ENCODE measurements around the gene C6orf132.

Gene C6orf132

GRCh38 chr6:42095776-42096541 is 46.5 kb downstream of the C6orf132 start:
- Histone ChIP-seq H3K36me3 (ENCODE audit: control insufficient read depth, insufficient read depth, low read length) (no peaks in the 10 kb centered on the region), H3K4me1 (ENCODE audit: control insufficient read depth, insufficient read depth, low read length) (peaks cover 3% of the 10 kb centered on the region), H3K9me3 (ENCODE audit: control insufficient read depth, insufficient read depth, low read length) (no peaks in the 10 kb centered on the region), H3K4me3 (ENCODE audit: low read length) (no peak overlapping the region), H3K27ac (ENCODE audit: low read length) (no peak overlapping the region), H3K27me3 (ENCODE audit: control insufficient read depth, insufficient read depth, low read length) (peaks cover 1% of the 10 kb centered on the region; the same call in 1 of the 2 replicates)
- DNase-seq (ENCODE audit: low read depth, low spot score) = no peak
- no CpG with 5 or more reads among the region's 10 CpGs for WGBS (ENCODE audit: insufficient coverage, insufficient read length)

- WGBS (ENCODE audit: insufficient coverage, insufficient read length) = no CpG with 5 or more reads among the region's 1 CpG
- Histone ChIP-seq H3K9me3 (ENCODE audit: control insufficient read depth, insufficient read depth, low read length) (no peaks in the 10 kb centered on the region), H3K27me3 (ENCODE audit: control insufficient read depth, insufficient read depth, low read length) (peaks cover 1% of the 10 kb centered on the region; the same call in 1 of the 2 replicates), H3K4me3 (ENCODE audit: low read length) (no peak overlapping the region), H3K36me3 (ENCODE audit: control insufficient read depth, insufficient read depth, low read length) (no peaks in the 10 kb centered on the region), H3K4me1 (ENCODE audit: control insufficient read depth, insufficient read depth, low read length) (peaks cover 3% of the 10 kb centered on the region), H3K27ac (ENCODE audit: low read length) (no peak overlapping the region)
- no peak for DNase-seq (ENCODE audit: low read depth, low spot score)
Measured at GRCh38 chr6:42095094-42095493, 47.3 kb downstream of the C6orf132 start.

GRCh38 chr6:42093582-42094329 is 48.7 kb downstream of the C6orf132 start:
- no peak for DNase-seq (ENCODE audit: low read depth, low spot score)
- no CpG with 5 or more reads among the region's 10 CpGs for WGBS (ENCODE audit: insufficient coverage, insufficient read length)
- peaks cover 3% of the 10 kb centered on the region for H3K4me1 ChIP-seq (ENCODE audit: control insufficient read depth, insufficient read depth, low read length)

GRCh38 chr6:42091718-42092023 is 50.7 kb downstream of the C6orf132 start:
- Histone ChIP-seq H3K9me3 (ENCODE audit: control insufficient read depth, insufficient read depth, low read length) (no peaks in the 10 kb centered on the region), H3K4me1 (ENCODE audit: control insufficient read depth, insufficient read depth, low read length) (peaks cover 10% of the 10 kb centered on the region), H3K27me3 (ENCODE audit: control insufficient read depth, insufficient read depth, low read length) (0 out of 2 replicates have a peak, but pooled peaks cover 1% of the 10 kb centered on the region), H3K27ac (ENCODE audit: low read length) (no peak overlapping the region), H3K36me3 (ENCODE audit: control insufficient read depth, insufficient read depth, low read length) (no peaks in the 10 kb centered on the region), H3K4me3 (ENCODE audit: low read length) (no peak overlapping the region)
- no peak for DNase-seq (ENCODE audit: low read depth, low spot score)
- no CpG with 5 or more reads among the region's 9 CpGs for whole genome bisulfite sequencing (ENCODE audit: insufficient coverage, insufficient read length)

More at GRCh38 chr6:42093582-42094329, 48.7 kb downstream of the C6orf132 start:
- peaks cover 1% of the 10 kb centered on the region; the same call in 1 of the 2 replicates for H3K27me3 ChIP-seq (ENCODE audit: control insufficient read depth, insufficient read depth, low read length)
- no peaks in the 10 kb centered on the region for H3K36me3 ChIP-seq (ENCODE audit: control insufficient read depth, insufficient read depth, low read length)
- H3K9me3 ChIP-seq (ENCODE audit: control insufficient read depth, insufficient read depth, low read length) = no peaks in the 10 kb centered on the region
- H3K4me3 ChIP-seq (ENCODE audit: low read length) = no peak overlapping the region
- H3K27ac ChIP-seq (ENCODE audit: low read length) = no peak overlapping the region

- H3K27me3 ChIP-seq (ENCODE audit: control insufficient read depth, insufficient read depth, low read length) = 0 out of 2 replicates have a peak, but pooled peaks cover 1% of the 10 kb centered on the region
- no CpG with 5 or more reads among the region's 10 CpGs for WGBS (ENCODE audit: insufficient coverage, insufficient read length)
- H3K4me1 ChIP-seq (ENCODE audit: control insufficient read depth, insufficient read depth, low read length) = peaks cover 10% of the 10 kb centered on the region
- no peak for DNase-seq (ENCODE audit: low read depth, low spot score)
- H3K9me3 ChIP-seq (ENCODE audit: control insufficient read depth, insufficient read depth, low read length) = no peaks in the 10 kb centered on the region
- no peak overlapping the region for H3K4me3 ChIP-seq (ENCODE audit: low read length)
- H3K36me3 ChIP-seq (ENCODE audit: control insufficient read depth, insufficient read depth, low read length) = no peaks in the 10 kb centered on the region
- no peak overlapping the region for H3K27ac ChIP-seq (ENCODE audit: low read length)
Measured at GRCh38 chr6:42090819-42091717, 51.4 kb downstream of the C6orf132 start.

GRCh38 chr6:42088101-42088591 is 54.3 kb downstream of the C6orf132 start:
- no CpG with 5 or more reads among the region's 7 CpGs for WGBS (ENCODE audit: insufficient coverage, insufficient read length)
- Histone ChIP-seq H3K27ac (ENCODE audit: low read length) (no peak overlapping the region), H3K4me1 (ENCODE audit: control insufficient read depth, insufficient read depth, low read length) (peaks cover 7% of the 10 kb centered on the region; the same call in 1 of the 2 replicates), H3K27me3 (ENCODE audit: control insufficient read depth, insufficient read depth, low read length) (0 out of 2 replicates have a peak, but pooled peaks cover 1% of the 10 kb centered on the region), H3K9me3 (ENCODE audit: control insufficient read depth, insufficient read depth, low read length) (no peaks in the 10 kb centered on the region), H3K4me3 (ENCODE audit: low read length) (no peak overlapping the region), H3K36me3 (ENCODE audit: control insufficient read depth, insufficient read depth, low read length) (no peaks in the 10 kb centered on the region)
- DNase-seq (ENCODE audit: low read depth, low spot score) = no peak

GRCh38 chr6:42086046-42087035 is 56.1 kb downstream of the C6orf132 start:
- Histone ChIP-seq H3K27ac (ENCODE audit: low read length) (no peak overlapping the region), H3K27me3 (ENCODE audit: control insufficient read depth, insufficient read depth, low read length) (no peaks in the 10 kb centered on the region; the same call in 1 of the 2 replicates), H3K36me3 (ENCODE audit: control insufficient read depth, insufficient read depth, low read length) (no peaks in the 10 kb centered on the region), H3K9me3 (ENCODE audit: control insufficient read depth, insufficient read depth, low read length) (no peaks in the 10 kb centered on the region), H3K4me3 (ENCODE audit: low read length) (no peak overlapping the region), H3K4me1 (ENCODE audit: control insufficient read depth, insufficient read depth, low read length) (peaks cover 7% of the 10 kb centered on the region; the same call in 1 of the 2 replicates)
- no peak for DNase-seq (ENCODE audit: low read depth, low spot score)
- no CpG with 5 or more reads among the region's 22 CpGs for WGBS (ENCODE audit: insufficient coverage, insufficient read length)

- no peak for DNase-seq (ENCODE audit: low read depth, low spot score)
- Histone ChIP-seq H3K4me3 (ENCODE audit: low read length) (no peak overlapping the region), H3K36me3 (ENCODE audit: control insufficient read depth, insufficient read depth, low read length) (no peaks in the 10 kb centered on the region), H3K4me1 (ENCODE audit: control insufficient read depth, insufficient read depth, low read length) (peaks cover 7% of the 10 kb centered on the region; the same call in 1 of the 2 replicates), H3K9me3 (ENCODE audit: control insufficient read depth, insufficient read depth, low read length) (no peaks in the 10 kb centered on the region), H3K27ac (ENCODE audit: low read length) (no peak overlapping the region), H3K27me3 (ENCODE audit: control insufficient read depth, insufficient read depth, low read length) (no peaks in the 10 kb centered on the region; the same call in 1 of the 2 replicates)
- no CpG with 5 or more reads among the region's 5 CpGs for WGBS (ENCODE audit: insufficient coverage, insufficient read length)
Measured at GRCh38 chr6:42084889-42085288, 57.5 kb downstream of the C6orf132 start.

- H3K36me3 ChIP-seq (ENCODE audit: control insufficient read depth, insufficient read depth, low read length) = peaks cover under 1% of the 10 kb centered on the region; the same call in 1 of the 2 replicates
- no peak overlapping the region for H3K27ac ChIP-seq (ENCODE audit: low read length)
Measured at GRCh38 chr6:42083530-42083929, 58.9 kb downstream of the C6orf132 start.

More at GRCh38 chr6:42083530-42083929, 58.9 kb downstream of the C6orf132 start:
- Histone ChIP-seq H3K4me1 (ENCODE audit: control insufficient read depth, insufficient read depth, low read length) (peaks cover 7% of the 10 kb centered on the region; the same call in 1 of the 2 replicates), H3K27me3 (ENCODE audit: control insufficient read depth, insufficient read depth, low read length) (no peaks in the 10 kb centered on the region; the same call in 1 of the 2 replicates), H3K4me3 (ENCODE audit: low read length) (no peak overlapping the region), H3K9me3 (ENCODE audit: control insufficient read depth, insufficient read depth, low read length) (no peaks in the 10 kb centered on the region)
- no CpG with 5 or more reads among the region's 5 CpGs for WGBS (ENCODE audit: insufficient coverage, insufficient read length)
- DNase-seq (ENCODE audit: low read depth, low spot score) = no peak

Measured in iPS DF 6.9 (cell line).